MM.1S (cell line): Measurements from ENCODE around the gene CAV3.

ENCODE experiments used
- CTCF ChIP-seq: fragments of 300-600 bp; sonication (generic); IDR thresholded peaks from 2 replicates; pipeline ENCODE4 v1.5.1; 2016; ENCODE audit warnings: antibody characterized with exemption, low read length, mixed read lengths
- EZH2 ChIP-seq: fragments of 300-600 bp; sonication (generic); optimal IDR thresholded peaks from 2 replicates; pipeline ENCODE3; 2017; ENCODE audit warnings: low read depth, mild to moderate bottlenecking, antibody characterized with exemption, low read length, mixed read lengths
- EZH2phosphoT487 ChIP-seq: fragments of 300-600 bp; sonication (generic); IDR thresholded peaks from 2 replicates; pipeline ENCODE4 v1.6.1; 2018; ENCODE audit warnings: antibody characterized with exemption, low read length

DNA sequence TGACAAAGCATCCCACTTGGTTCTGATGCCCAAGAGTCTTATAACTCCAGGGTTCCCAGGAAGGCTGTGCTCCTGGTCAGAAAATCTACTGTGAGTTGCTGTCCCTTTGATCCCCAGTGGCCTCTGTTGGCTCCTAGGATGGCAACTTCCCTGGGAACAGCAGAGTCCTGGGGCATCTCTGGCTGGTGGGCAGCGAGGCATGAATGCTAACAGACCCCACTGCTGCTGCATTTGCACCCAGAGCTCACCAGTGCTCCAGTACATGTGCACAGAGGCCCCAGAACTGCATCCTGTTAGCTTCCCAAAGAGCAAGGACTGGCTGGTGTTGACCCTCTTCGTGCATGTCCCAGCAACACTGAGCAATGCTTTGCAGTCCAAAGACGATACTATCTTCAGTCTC is 15.7 kb downstream of the CAV3 start:
- TF ChIP-seq CTCF (no peak), EZH2 (no peak), EZH2phosphoT487 (no peak)
